Right cardiac atrium (tissue), 5 donors: ENCODE data around the gene WDR18. TPM values are rescaled to one million over a fixed set of nuclear protein-coding genes. Genes with fewer than 3 reads are reported as not detected.

Source experiments
- ATAC-seq, 2 donors: fragments of 200-7000 bp; cut with Tn5 transposase; one replicate each; pipeline versions ENCODE4 v1.8.0 to v1.9.1; 2020; ENCODE audit warnings: moderate library complexity in 2 of 2, mild to moderate bottlenecking in 1 of 2
- DNase-seq, 3 donors: peaks; one replicate each; pipeline ENCODE4 v3.0.0-alpha.2; 2020
- H3K27ac ChIP-seq: one replicate; pipeline ENCODE4 v1.5.1; 2013; ENCODE audit warnings: mild to moderate bottlenecking, low read length, control low read depth, moderate library complexity
- H3K27me3 ChIP-seq: one replicate; pipeline ENCODE4 v1.6.1; 2013; ENCODE audit not compliant: control insufficient read depth, insufficient read depth
- H3K4me1 ChIP-seq: one replicate; pipeline ENCODE4 v1.6.1; 2013; ENCODE audit warnings: low read length; ENCODE audit not compliant: control insufficient read depth, insufficient read depth
- H3K4me3 ChIP-seq: one replicate; pipeline ENCODE4 v1.5.1; 2013; ENCODE audit warnings: low read length, control low read depth
- H3K9me3 ChIP-seq: one replicate; pipeline ENCODE4 v1.6.1; 2013; ENCODE audit warnings: low read length; ENCODE audit not compliant: control insufficient read depth
- WGBS: extraction: QIAGEN DNeasy Blood & Tissue Kit; methylation state at CpG from one replicate; pipeline ENCODE4 v1.1.7; 2013; 5-methylcytosine and 5-hydroxymethylcytosine counted together
- intact Hi-C, 4 donors: fragments of 100-400 bp; cut with DNase I; formaldehyde crosslinking; loops; one replicate each; pipeline versions ENCODE4 v1.11.0 to v1.14.0; 2022 to 2023
- polyA plus RNA-seq: library from polyadenylated mRNA; stranded (reverse); fragments of 200-250 nt; gene quantifications from one replicate; pipeline ENCODE4 v1.2.3, GENCODE V29; 2013
- total RNA-seq, 4 donors: library from RNA; stranded (reverse); fragmentation: NEBNext Ultra II Directional; extraction: Animal tissue kit (Norgen Biotek cat#: 25700); gene quantifications; one replicate each; pipeline ENCODE4 v1.2.1, GENCODE V29; 2021
- donor health status: healthy with polysubstance abuse.
- donor health status: DM: no; HTN: yes; CAD: no.
- donor health status: DM: no; HTN: no; CAD: no.
- donor health status: DM: no; HTN: yes; CAD: no; lungs with severe emphysema.
- donor health status: DM: yes; HTN: yes; CAD: no.

Gene WDR18
- total and polyA plus RNA-seq, 5 donors, result 12.2 to 24.0 (median 18.2) TPM

- Histone ChIP-seq H3K27me3 (no peaks in the 10 kb centered on the region), H3K9me3 (no peaks in the 10 kb centered on the region), H3K4me1 (no peaks in the 10 kb centered on the region), H3K27ac (no peak overlapping the region), H3K4me3 (no peak overlapping the region)
- intact Hi-C loops, result no loop called here
- DNase-seq (peak in 1 of 3 donors; percentile 46), ATAC-seq (no peak)
- WGBS, result 90% methylated on average over 32 of the region's 32 CpGs
These were observed 42.0 kb upstream of the WDR18 start for GRCh38 chr19:942133-942645.

GRCh38 chr19:943551-944170, 40.5 kb upstream of the WDR18 start:
- H3K9me3 ChIP-seq, result no peaks in the 10 kb centered on the region
- no peak overlapping the region for H3K27ac ChIP-seq
- WGBS, result 97% methylated on average over 17 of the region's 17 CpGs
- H3K27me3 ChIP-seq, result no peaks in the 10 kb centered on the region
- no peaks in the 10 kb centered on the region for H3K4me1 ChIP-seq
- ATAC-seq (no peak), DNase-seq (peak in 2 of 3 donors; percentile 41 to 48)
- H3K4me3 ChIP-seq, result no peak overlapping the region
- intact Hi-C loops, result no loop called here

GRCh38 chr19:944171-944567, 40.0 kb upstream of the WDR18 start:
- intact Hi-C loops, result no loop called here
- DNase-seq (peak; percentile 64 to 82 (median 71)), ATAC-seq (peak in 1 of 2 donors; percentile 62)
- Histone ChIP-seq H3K27ac (no peak overlapping the region), H3K27me3 (no peaks in the 10 kb centered on the region), H3K4me3 (no peak overlapping the region), H3K4me1 (no peaks in the 10 kb centered on the region), H3K9me3 (no peaks in the 10 kb centered on the region)
- 56% methylated on average over 27 of the region's 27 CpGs for WGBS

GRCh38 chr19:944663-945241, 39.4 kb upstream of the WDR18 start:
- Histone ChIP-seq H3K9me3 (no peaks in the 10 kb centered on the region), H3K4me3 (no peak overlapping the region), H3K27me3 (no peaks in the 10 kb centered on the region), H3K4me1 (no peaks in the 10 kb centered on the region), H3K27ac (no peak overlapping the region)
- ATAC-seq (no peak), DNase-seq (peak in 1 of 3 donors; percentile 61)
- intact Hi-C loops, result no loop called here
- 72% methylated on average over 22 of the region's 22 CpGs for WGBS

GRCh38 chr19:945401-946252, 38.5 kb upstream of the WDR18 start:
- Histone ChIP-seq H3K27ac (no peak overlapping the region), H3K27me3 (no peaks in the 10 kb centered on the region), H3K4me1 (no peaks in the 10 kb centered on the region), H3K9me3 (no peaks in the 10 kb centered on the region), H3K4me3 (no peak overlapping the region)
- WGBS, result 87% methylated on average over 37 of the region's 37 CpGs
- ATAC-seq (no peak), DNase-seq (peak in 1 of 3 donors; percentile 57)
- intact Hi-C loops, result no loop called here

- no peak overlapping the region for H3K4me3 ChIP-seq
- H3K27ac ChIP-seq, result no peak overlapping the region
- DNase-seq (no peak), ATAC-seq (no peak)
- no peaks in the 10 kb centered on the region for H3K4me1 ChIP-seq
- WGBS, result 87% methylated on average over 30 of the region's 30 CpGs
- no peaks in the 10 kb centered on the region for H3K9me3 ChIP-seq
- intact Hi-C loops, result no loop called here
- no peaks in the 10 kb centered on the region for H3K27me3 ChIP-seq
These were observed 36.9 kb upstream of the WDR18 start for GRCh38 chr19:947090-947706.

- intact Hi-C loops, result no loop called here
- ATAC-seq (peak; percentile 25 to 50), DNase-seq (peak; percentile 57 to 87 (median 79))
- Histone ChIP-seq H3K9me3 (no peaks in the 10 kb centered on the region), H3K27me3 (no peaks in the 10 kb centered on the region), H3K27ac (no peak overlapping the region), H3K4me1 (no peaks in the 10 kb centered on the region), H3K4me3 (no peak overlapping the region)
- WGBS, result 82% methylated on average over 47 of the region's 47 CpGs
These were observed 36.2 kb upstream of the WDR18 start for GRCh38 chr19:947707-948539.

GRCh38 chr19:948842-949496, 35.2 kb upstream of the WDR18 start:
- Histone ChIP-seq H3K27ac (no peak overlapping the region), H3K4me3 (no peak overlapping the region), H3K4me1 (no peaks in the 10 kb centered on the region), H3K27me3 (no peaks in the 10 kb centered on the region), H3K9me3 (no peaks in the 10 kb centered on the region)
- 90% methylated on average over 25 of the region's 25 CpGs for WGBS
- no peak for ATAC-seq
- no peak for DNase-seq
- intact Hi-C loops, result no loop called here

GRCh38 chr19:950352-951066, 33.6 kb upstream of the WDR18 start:
- Histone ChIP-seq H3K27me3 (no peaks in the 10 kb centered on the region), H3K27ac (no peak overlapping the region), H3K9me3 (no peaks in the 10 kb centered on the region), H3K4me1 (no peaks in the 10 kb centered on the region), H3K4me3 (no peak overlapping the region)
- 89% methylated on average over 17 of the region's 17 CpGs for WGBS
- ATAC-seq (no peak), DNase-seq (no peak)
- intact Hi-C loops, result no loop called here
